IMR-90 (cell line): ENCODE data around the gene XPR1. TPM values are rescaled to one million over a fixed set of nuclear protein-coding genes. Genes with fewer than 3 reads are reported as not detected.

Experiments
- ATAC-seq: fragments of 200-7000 bp; cut with Tn5 transposase; 2 replicates; pipeline ENCODE4 v1.9.1; 2020; ENCODE audit warnings: low read depth, mild to moderate bottlenecking, moderate library complexity
- BruUV-seq: library from RNA; stranded (reverse); fragments of 400-500 nt; replicated peaks from 2 replicates; lab custom pipeline; 2021; lab: Mats Ljungman, UMichigan
- CTCF ChIA-PET: fragments of 300-600 bp; formaldehyde crosslinking; extraction: SDS; loops from one replicate; lab custom pipeline; 2021; ENCODE audit warnings: antibody characterized with exemption; lab: Yijun Ruan, JAX
- POLR2A ChIA-PET: fragments of 300-600 bp; sonication (Branson Sonifier 250); formaldehyde crosslinking; loops from one replicate; lab custom pipeline; 2022; ENCODE audit warnings: antibody characterized with exemption; ENCODE audit not compliant: unreplicated experiment; lab: Charles Lee
- DNase-seq: peaks from one replicate; pipeline ENCODE4 v3.0.0; 2013
- H2AFZ ChIP-seq: replicated peaks from 2 replicates; pipeline ENCODE3; 2013; ENCODE audit warnings: low read length, mild to moderate bottlenecking; ENCODE audit not compliant: poor library complexity
- H2AK5ac ChIP-seq: 2 replicates; pipeline ENCODE4 v1.6.1; 2013; ENCODE audit warnings: low read depth, low read length, inconsistent platforms
- H2AK9ac ChIP-seq: replicated peaks from 2 replicates; pipeline ENCODE3; 2013; ENCODE audit warnings: mild to moderate bottlenecking, low read depth, low read length, moderate library complexity; ENCODE audit not compliant: poor library complexity
- H2BK120ac ChIP-seq: 2 replicates; pipeline ENCODE4 v1.6.1; 2013; ENCODE audit warnings: low read depth, low read length, inconsistent platforms
- H2BK15ac ChIP-seq: 3 replicates; pipeline ENCODE4 v1.6.1; 2013; ENCODE audit warnings: low read depth, low read length, inconsistent platforms
- H2BK20ac ChIP-seq: 2 replicates; pipeline ENCODE4 v1.6.1; 2013; ENCODE audit warnings: low read depth, mild to moderate bottlenecking, inconsistent platforms, low read length, moderate library complexity
- H2BK5ac ChIP-seq: 2 replicates; pipeline ENCODE4 v1.6.1; 2013; ENCODE audit warnings: mild to moderate bottlenecking, low read depth, low read length, inconsistent platforms; ENCODE audit not compliant: poor library complexity, severe bottlenecking
- H3K14ac ChIP-seq: replicated peaks from 2 replicates; pipeline ENCODE4 v1.6.1; 2013; ENCODE audit warnings: low read depth, low read length, inconsistent platforms
- H3K18ac ChIP-seq: 2 replicates; pipeline ENCODE4 v1.6.1; 2013; ENCODE audit warnings: low read depth, low read length, control low read depth
- H3K23ac ChIP-seq: 2 replicates; pipeline ENCODE4 v1.6.1; 2013; ENCODE audit warnings: low read depth, low read length, inconsistent platforms
- H3K27ac ChIP-seq: 2 replicates; pipeline ENCODE4 v1.5.1; 2013; ENCODE audit warnings: mild to moderate bottlenecking, control low read depth, low read length; ENCODE audit not compliant: insufficient read depth
- H3K27me3 ChIP-seq: 2 replicates; pipeline ENCODE4 v1.6.1; 2013; ENCODE audit warnings: low read length; ENCODE audit not compliant: control insufficient read depth, insufficient read depth
- H3K36me3 ChIP-seq: 2 replicates; pipeline ENCODE4 v1.6.1; 2013; ENCODE audit warnings: low read length, mixed read lengths; ENCODE audit not compliant: control insufficient read depth, insufficient read depth
- H3K4ac ChIP-seq: 2 replicates; pipeline ENCODE4 v1.6.1; 2013; ENCODE audit warnings: low read depth, low read length, inconsistent platforms
- H3K4me1 ChIP-seq: 2 replicates; pipeline ENCODE4 v1.6.1; 2013; ENCODE audit warnings: low read length, mixed read lengths; ENCODE audit not compliant: control insufficient read depth, insufficient read depth
- H3K4me2 ChIP-seq: 2 replicates; pipeline ENCODE4 v1.6.1; 2013; ENCODE audit warnings: low read depth, mild to moderate bottlenecking, control low read depth, low read length, moderate library complexity
- H3K4me3 ChIP-seq: 2 replicates; pipeline ENCODE4 v1.5.1; 2013; ENCODE audit warnings: low read depth, mild to moderate bottlenecking, control low read depth, low read length, moderate library complexity; ENCODE audit not compliant: insufficient read depth
- H3K56ac ChIP-seq: 2 replicates; pipeline ENCODE4 v1.6.1; 2013; ENCODE audit warnings: low read length, inconsistent platforms; ENCODE audit not compliant: insufficient read depth; ENCODE audit errors: extremely low read depth
- H3K79me1 ChIP-seq, 2 experiments: 2 replicates each; pipeline ENCODE4 v1.6.1; 2013; ENCODE audit warnings: low read length in 2 of 2, inconsistent platforms in 1 of 2, low read depth in 1 of 2
- H3K9ac ChIP-seq: 2 replicates; pipeline ENCODE4 v1.6.1; 2013; ENCODE audit warnings: low read depth, low read length, control low read depth
- H3K9me1 ChIP-seq: 2 replicates; pipeline ENCODE4 v1.6.1; 2013; ENCODE audit warnings: low read length, inconsistent platforms; ENCODE audit not compliant: insufficient read depth
- H3K9me3 ChIP-seq: 2 replicates; pipeline ENCODE4 v1.6.1; 2013; ENCODE audit warnings: low read length; ENCODE audit not compliant: control insufficient read depth, insufficient read depth
- H4K20me1 ChIP-seq: 2 replicates; pipeline ENCODE4 v1.6.1; 2013; ENCODE audit warnings: low read length, inconsistent platforms; ENCODE audit not compliant: insufficient read depth
- H4K5ac ChIP-seq: 2 replicates; pipeline ENCODE4 v1.6.1; 2013; ENCODE audit warnings: mild to moderate bottlenecking, low read depth, low read length, control low read depth
- H4K8ac ChIP-seq, 2 experiments: 2 replicates each; pipeline ENCODE4 v1.6.1; 2013; ENCODE audit warnings: low read depth in 2 of 2, low read length in 2 of 2, control low read depth in 1 of 2, inconsistent platforms in 1 of 2
- H4K91ac ChIP-seq: 2 replicates; pipeline ENCODE4 v1.6.1; 2013; ENCODE audit warnings: low read depth, low read length, inconsistent platforms; ENCODE audit not compliant: insufficient read depth
- CEBPB ChIP-seq: IDR thresholded peaks from 2 replicates; pipeline ENCODE4 v1.6.1; 2012; ENCODE audit warnings: low read depth, low read length, improper control_type of control experiment
- FOS ChIP-seq: fragments of 150-350 bp; IDR thresholded peaks from 2 replicates; pipeline ENCODE4 v1.6.1; 2016; ENCODE audit warnings: low read depth, low read length
- POLR2A ChIP-seq: IDR thresholded peaks from 2 replicates; pipeline ENCODE4 v1.6.1; 2012; ENCODE audit warnings: mild to moderate bottlenecking, low read depth, low read length
- RAD21 ChIP-seq: IDR thresholded peaks from 2 replicates; pipeline ENCODE4 v1.6.1; 2012; ENCODE audit warnings: low read length, improper control_type of control experiment
- WGBS, 2 experiments: methylation state at CpG; one replicate each; pipeline versions ENCODE4 v1.1.5 to v1.1.7; 2013; ENCODE audit warnings: missing lambda C conversion rate in 2 of 2; ENCODE audit not compliant: insufficient read length in 1 of 2; ENCODE audit errors: extremely low coverage in 2 of 2; 5-methylcytosine and 5-hydroxymethylcytosine counted together
- dilution Hi-C: fragments of 300-500 bp; cut with HindIII; formaldehyde crosslinking; loops from one replicate; pipeline ENCODE4 v1.14.3; 2018; ENCODE audit warnings: low sequenced_read_pairs; ENCODE audit not compliant: unreplicated experiment
- in situ Hi-C: fragments of 300-500 bp; cut with MboI; formaldehyde crosslinking; loops from 3 replicates; pipeline ENCODE4 v1.14.3; 2019; ENCODE audit warnings: low sequenced_read_pairs, inconsistent platforms, mixed read lengths
- intact Hi-C: fragments of 100-400 bp; cut with micrococcal nuclease; formaldehyde crosslinking; loops from 2 replicates; pipeline ENCODE4 v1.10.0; 2022
- polyA plus RNA-seq, 3 experiments: library from polyadenylated mRNA; depleted of rRNA; stranded (reverse); fragments of >200 nt; gene quantifications; 2 replicates each; pipeline ENCODE4 v1.2.3, GENCODE V29; 2012; ENCODE audit warnings: low replicate concordance in 1 of 3
- total RNA-seq: library from RNA; depleted of rRNA; stranded (reverse); fragments of >200 nt; gene quantifications from 2 replicates; pipeline ENCODE4 v1.2.3, GENCODE V29; 2012

Gene XPR1
- total and polyA plus RNA-seq, 2 of the 4 experiments (the other 2 are of a cell fraction): 11.8 to 25.1 TPM

DNA sequence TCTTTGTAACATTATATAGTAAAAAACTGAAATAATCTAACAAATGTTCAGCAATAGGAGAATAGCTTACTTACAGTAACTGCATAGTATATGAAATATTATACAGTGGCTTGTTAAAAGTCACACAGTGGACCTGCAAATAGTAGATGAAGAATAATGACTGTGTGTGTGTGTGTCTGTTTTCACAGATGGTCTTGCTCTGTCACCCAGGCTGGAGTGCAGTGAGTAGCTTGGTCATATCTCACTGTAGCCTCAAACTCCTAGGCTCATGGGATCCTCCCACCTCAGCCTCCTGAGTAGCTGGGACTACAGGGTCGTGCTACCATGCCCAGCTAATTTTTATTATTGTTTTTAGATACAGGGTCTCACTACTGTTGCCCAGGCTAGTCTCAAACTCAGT, 213.5 kb downstream of the XPR1 start:
- CTCF ChIA-PET: no interaction called here
- Histone ChIP-seq H3K9ac (no peak overlapping the region), H2BK5ac (no peak overlapping the region), H2AK9ac (no peak overlapping the region), H3K27ac (no peak overlapping the region), H4K5ac (no peak overlapping the region), H3K18ac (no peak overlapping the region), H3K56ac (no peak overlapping the region), H3K9me1 (peaks cover 7% of the 10 kb centered on the region; the same call in 1 of the 2 replicates), H3K4me2 (no peak overlapping the region), H3K14ac (no peak overlapping the region; the same call in 1 of the 2 replicates), H3K4ac (no peak overlapping the region), H4K20me1 (no peaks in the 10 kb centered on the region), H2BK120ac (no peak overlapping the region), H2BK20ac (no peak overlapping the region), H2BK15ac (no peak overlapping the region), H3K9me3 (no peaks in the 10 kb centered on the region), H3K36me3 (0 out of 2 replicates have a peak, but pooled peaks cover 1% of the 10 kb centered on the region), H3K4me1 (peaks cover 3% of the 10 kb centered on the region), H2AK5ac (no peak overlapping the region; the same call in 1 of the 2 replicates), H3K79me1 (0 out of 4 replicates have a peak, but pooled peaks cover 0 to 3% of the 10 kb centered on the region in 2 experiments), H3K23ac (no peak overlapping the region), H4K91ac (no peak overlapping the region), H3K27me3 (no peaks in the 10 kb centered on the region), H2AFZ (no peak overlapping the region), H4K8ac (no peak overlapping the region), H3K4me3 (no peak overlapping the region)
- POLR2A ChIA-PET: no interaction called here
- ATAC-seq (no peak), DNase-seq (no peak)
- in situ Hi-C loops (no loop called here), dilution Hi-C loops (no loop called here), intact Hi-C loops (no loop called here)
- no TSS peak for BruUV-seq
- WGBS, 2 experiments: no CpG with 5 or more reads among the region's 1 CpG
- TF ChIP-seq POLR2A (no peak), RAD21 (no peak), CEBPB (no peak), FOS (no peak)
